ENCODE measurements around the gene TBX19.

Gene TBX19

DNA sequence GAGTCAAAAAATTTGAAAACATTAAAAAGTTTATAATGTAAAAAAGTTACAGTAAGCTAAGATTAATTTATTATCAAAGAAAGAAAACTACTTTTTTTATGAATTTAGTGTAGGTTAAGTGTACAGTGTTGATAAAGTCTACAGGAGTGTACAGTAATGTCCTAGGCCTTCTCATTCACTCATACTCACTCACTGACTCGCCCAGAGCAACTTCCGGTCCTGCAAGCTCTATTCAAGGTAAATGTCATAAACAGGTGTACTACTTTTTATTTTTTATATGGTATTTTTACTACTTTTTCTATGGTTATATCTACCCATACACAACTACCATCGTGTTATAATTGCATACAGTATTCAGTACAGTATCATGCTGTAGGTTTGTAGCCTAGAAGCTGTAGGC, 49.6 kb downstream of the TBX19 start:
- no peaks in the 10 kb centered on the region for H3K79me2 ChIP-seq (ENCODE audit: control insufficient read depth, low read length)
- no peak for TF ChIP-seq EZH2phosphoT487 (IDR thresholded peaks at IDR 0.05; ENCODE audit: borderline replicate concordance, low read length)
- TF ChIP-seq, protein P1, sequence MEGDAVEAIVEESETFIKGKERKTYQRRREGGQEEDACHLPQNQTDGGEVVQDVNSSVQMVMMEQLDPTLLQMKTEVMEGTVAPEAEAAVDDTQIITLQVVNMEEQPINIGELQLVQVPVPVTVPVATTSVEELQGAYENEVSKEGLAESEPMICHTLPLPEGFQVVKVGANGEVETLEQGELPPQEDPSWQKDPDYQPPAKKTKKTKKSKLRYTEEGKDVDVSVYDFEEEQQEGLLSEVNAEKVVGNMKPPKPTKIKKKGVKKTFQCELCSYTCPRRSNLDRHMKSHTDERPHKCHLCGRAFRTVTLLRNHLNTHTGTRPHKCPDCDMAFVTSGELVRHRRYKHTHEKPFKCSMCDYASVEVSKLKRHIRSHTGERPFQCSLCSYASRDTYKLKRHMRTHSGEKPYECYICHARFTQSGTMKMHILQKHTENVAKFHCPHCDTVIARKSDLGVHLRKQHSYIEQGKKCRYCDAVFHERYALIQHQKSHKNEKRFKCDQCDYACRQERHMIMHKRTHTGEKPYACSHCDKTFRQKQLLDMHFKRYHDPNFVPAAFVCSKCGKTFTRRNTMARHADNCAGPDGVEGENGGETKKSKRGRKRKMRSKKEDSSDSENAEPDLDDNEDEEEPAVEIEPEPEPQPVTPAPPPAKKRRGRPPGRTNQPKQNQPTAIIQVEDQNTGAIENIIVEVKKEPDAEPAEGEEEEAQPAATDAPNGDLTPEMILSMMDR (IDR thresholded peaks at IDR 0.05; ENCODE audit: low read depth, low read length, poor library complexity, severe bottlenecking): no peak
- no peaks in the 10 kb centered on the region for H3F3A ChIP-seq (ENCODE audit: control insufficient read depth, insufficient read depth)
- no peak overlapping the region for H3K4me3 ChIP-seq (ENCODE audit: low read length)
- no peak overlapping the region for H3K4me2 ChIP-seq (ENCODE audit: low read length)
- H3K9me3 ChIP-seq (ENCODE audit: control insufficient read depth, insufficient read depth, low read length): no peaks in the 10 kb centered on the region
- H3K27ac ChIP-seq (ENCODE audit: low read depth, low read length): no peak overlapping the region
- no peaks in the 10 kb centered on the region for H4K20me1 ChIP-seq (ENCODE audit: control insufficient read depth, insufficient read depth, low read depth, low read length)
- H3K4me1 ChIP-seq (ENCODE audit: control insufficient read depth, low read length): no peaks in the 10 kb centered on the region
- no peaks in the 10 kb centered on the region for H3K36me3 ChIP-seq (ENCODE audit: control insufficient read depth, low read length)
- no peaks in the 10 kb centered on the region for H3K9me2 ChIP-seq (replicated peaks; ENCODE audit: control insufficient read depth, low read length)
- no peaks in the 10 kb centered on the region for H3K27me3 ChIP-seq (ENCODE audit: control insufficient read depth, low read length)

DNA sequence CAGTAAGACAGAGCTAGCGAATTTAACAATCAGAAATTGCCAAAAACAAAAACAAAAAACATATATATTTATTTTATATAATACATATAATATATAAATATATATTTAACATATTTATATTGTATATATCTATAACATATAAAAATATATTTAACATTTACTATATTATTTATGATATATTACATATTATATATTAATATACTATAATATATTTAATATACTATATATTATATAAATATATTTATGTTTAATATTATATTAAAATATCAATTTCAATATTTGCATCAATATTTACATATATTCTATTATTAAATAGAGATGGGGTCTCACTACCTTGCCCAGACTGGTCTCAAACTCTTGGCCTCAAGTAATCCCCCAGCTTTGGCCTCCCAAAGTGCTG, 50.9 kb downstream of the TBX19 start:
- TF ChIP-seq, protein P1 (IDR thresholded peaks at IDR 0.05; ENCODE audit: low read depth, low read length, poor library complexity, severe bottlenecking): no peak
- no peak for TF ChIP-seq EZH2phosphoT487 (IDR thresholded peaks at IDR 0.05; ENCODE audit: borderline replicate concordance, low read length)
- Histone ChIP-seq H3F3A (ENCODE audit: control insufficient read depth, insufficient read depth) (no peaks in the 10 kb centered on the region), H3K36me3 (ENCODE audit: control insufficient read depth, low read length) (no peaks in the 10 kb centered on the region), H3K27me3 (ENCODE audit: control insufficient read depth, low read length) (no peaks in the 10 kb centered on the region), H4K20me1 (ENCODE audit: control insufficient read depth, insufficient read depth, low read depth, low read length) (no peaks in the 10 kb centered on the region), H3K4me1 (ENCODE audit: control insufficient read depth, low read length) (no peaks in the 10 kb centered on the region), H3K4me3 (ENCODE audit: low read length) (no peak overlapping the region), H3K9me3 (ENCODE audit: control insufficient read depth, insufficient read depth, low read length) (no peaks in the 10 kb centered on the region), H3K27ac (ENCODE audit: low read depth, low read length) (no peak overlapping the region), H3K9me2 (replicated peaks; ENCODE audit: control insufficient read depth, low read length) (no peaks in the 10 kb centered on the region), H3K79me2 (ENCODE audit: control insufficient read depth, low read length) (no peaks in the 10 kb centered on the region), H3K4me2 (ENCODE audit: low read length) (no peak overlapping the region)

DNA sequence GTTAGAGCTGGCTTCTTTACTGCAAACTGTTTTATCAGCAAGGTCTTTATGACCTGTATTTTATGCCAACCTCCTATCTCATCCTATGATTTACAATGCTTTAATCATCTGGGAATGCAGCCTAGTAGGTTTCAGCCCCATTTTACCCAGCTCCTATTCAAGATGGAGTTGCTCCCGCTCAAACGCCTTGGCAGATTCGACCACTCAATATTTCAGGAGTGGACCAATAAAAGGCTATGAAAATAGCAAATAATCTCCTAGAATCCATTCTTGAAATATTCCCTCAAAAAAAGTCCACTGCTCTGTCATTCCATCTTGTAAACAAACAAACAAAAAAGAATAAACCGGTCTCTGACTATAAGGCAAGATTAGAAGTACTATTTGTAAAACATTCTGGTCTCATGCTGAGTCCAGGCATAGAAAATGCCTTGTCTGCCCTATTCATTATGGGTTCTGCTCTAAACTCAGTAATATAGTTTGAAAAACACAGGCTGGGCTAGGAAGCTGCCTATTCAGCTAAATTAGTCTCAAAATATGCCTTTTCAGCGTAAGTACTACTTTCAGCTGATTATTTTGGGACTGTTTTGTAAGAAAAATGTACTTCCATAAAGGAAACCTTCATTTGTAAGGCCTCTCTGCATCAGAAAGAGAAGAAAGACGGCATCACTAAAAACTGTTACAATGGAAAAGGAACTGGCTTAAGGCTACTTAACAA, 53.0 kb downstream of the TBX19 start:
- no peaks in the 10 kb centered on the region for H3K4me1 ChIP-seq (ENCODE audit: control insufficient read depth, low read length)
- no peak overlapping the region for H3K4me2 ChIP-seq (ENCODE audit: low read length)
- no peaks in the 10 kb centered on the region for H3K36me3 ChIP-seq (ENCODE audit: control insufficient read depth, low read length)
- no peaks in the 10 kb centered on the region for H3K9me3 ChIP-seq (ENCODE audit: control insufficient read depth, insufficient read depth, low read length)
- H3F3A ChIP-seq (ENCODE audit: control insufficient read depth, insufficient read depth): no peaks in the 10 kb centered on the region
- H4K20me1 ChIP-seq (ENCODE audit: control insufficient read depth, insufficient read depth, low read depth, low read length): no peaks in the 10 kb centered on the region
- H3K4me3 ChIP-seq (ENCODE audit: low read length): no peak overlapping the region
- H3K27me3 ChIP-seq (ENCODE audit: control insufficient read depth, low read length): peaks cover 3% of the 10 kb centered on the region; the same call in 1 of the 2 replicates
- H3K9me2 ChIP-seq (replicated peaks; ENCODE audit: control insufficient read depth, low read length): no peaks in the 10 kb centered on the region
- H3K79me2 ChIP-seq (ENCODE audit: control insufficient read depth, low read length): no peaks in the 10 kb centered on the region
- no peak overlapping the region for H3K27ac ChIP-seq (ENCODE audit: low read depth, low read length)
- TF ChIP-seq, protein P1 (IDR thresholded peaks at IDR 0.05; ENCODE audit: low read depth, low read length, poor library complexity, severe bottlenecking): no peak
- TF ChIP-seq EZH2phosphoT487 (IDR thresholded peaks at IDR 0.05; ENCODE audit: borderline replicate concordance, low read length): no peak

All from DOHH2 (cell line).